Medulla oblongata (tissue), 1 donor: ENCODE data around the gene CFAP46.
"Not testable (repeated sequence)": the region's sequence is repeated elsewhere in the genome, so short reads cannot be mapped to it uniquely, and the experiment has no call there.

Experiments
- DNase-seq: peaks from one replicate; pipeline ENCODE4 v3.0.0-alpha.2; 2015; ENCODE audit errors: extremely low spot score

Gene CFAP46

DNA sequence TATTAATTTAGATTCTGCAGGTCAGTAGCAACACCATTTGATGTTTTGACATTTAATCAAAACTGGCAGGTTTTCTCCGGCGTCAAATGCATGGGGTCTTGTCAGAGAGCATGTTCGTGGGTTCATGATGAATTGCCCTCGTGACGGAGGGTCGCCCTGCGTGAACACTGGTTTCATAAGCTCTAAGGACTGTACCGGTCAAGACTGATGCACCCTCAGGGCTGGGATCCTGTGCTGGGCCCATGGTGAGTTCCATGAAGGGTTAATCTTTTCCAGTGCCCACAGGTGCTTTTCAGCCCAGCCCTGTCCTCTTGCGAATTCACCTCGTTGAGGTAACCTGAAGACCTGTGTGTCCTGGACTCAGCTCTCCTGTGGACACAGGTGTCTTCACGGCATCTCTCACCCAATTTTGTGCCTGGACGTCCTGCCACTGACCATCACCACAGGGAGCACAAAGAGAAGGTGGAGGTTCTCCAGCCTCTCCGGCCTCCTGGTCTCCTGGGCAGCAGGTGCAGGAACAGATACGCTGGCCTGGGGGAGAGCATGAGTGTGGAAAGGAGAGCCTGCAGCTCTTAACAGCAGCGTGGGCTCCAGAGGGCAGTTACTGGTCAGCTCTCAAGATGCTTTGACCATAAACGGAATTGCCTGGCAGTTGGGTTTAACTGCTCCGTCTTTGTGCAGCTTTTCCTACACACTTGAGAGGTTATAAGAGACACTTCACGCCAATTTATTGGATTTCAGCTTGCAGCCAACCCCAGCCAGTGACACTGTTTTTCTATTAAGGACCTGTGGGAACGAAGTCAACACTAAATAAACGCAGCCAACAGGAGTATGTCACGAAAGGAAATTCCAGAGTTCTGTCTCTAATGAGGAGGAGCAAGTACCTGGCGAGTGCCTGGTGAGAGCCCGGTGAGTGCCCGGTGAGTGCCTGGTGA, 37.4 kb upstream of the CFAP46 start:
- no peak for DNase-seq

GRCh38 chr10:132978542-132978941, 36.2 kb upstream of the CFAP46 start:
- no peak for DNase-seq

DNA sequence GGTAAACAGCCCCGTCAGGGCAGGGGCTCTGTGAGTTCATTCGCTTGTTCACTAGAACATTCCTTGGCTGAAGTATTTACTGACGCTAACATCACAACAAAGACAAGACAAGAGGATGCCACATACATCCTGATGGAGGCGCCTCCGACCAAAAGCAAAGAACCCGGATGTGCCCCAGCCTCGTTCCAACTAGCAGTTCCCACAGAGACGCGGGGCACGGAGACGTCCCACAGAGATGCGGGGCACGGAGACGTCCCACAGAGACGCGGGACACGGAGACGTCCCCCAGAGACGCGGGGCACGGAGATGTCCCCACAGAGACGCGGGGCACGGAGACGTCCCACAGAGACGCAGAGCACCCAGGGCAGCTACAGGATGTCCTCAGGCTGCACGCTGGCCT, 35.4 kb upstream of the CFAP46 start:
- no peak for DNase-seq

DNA sequence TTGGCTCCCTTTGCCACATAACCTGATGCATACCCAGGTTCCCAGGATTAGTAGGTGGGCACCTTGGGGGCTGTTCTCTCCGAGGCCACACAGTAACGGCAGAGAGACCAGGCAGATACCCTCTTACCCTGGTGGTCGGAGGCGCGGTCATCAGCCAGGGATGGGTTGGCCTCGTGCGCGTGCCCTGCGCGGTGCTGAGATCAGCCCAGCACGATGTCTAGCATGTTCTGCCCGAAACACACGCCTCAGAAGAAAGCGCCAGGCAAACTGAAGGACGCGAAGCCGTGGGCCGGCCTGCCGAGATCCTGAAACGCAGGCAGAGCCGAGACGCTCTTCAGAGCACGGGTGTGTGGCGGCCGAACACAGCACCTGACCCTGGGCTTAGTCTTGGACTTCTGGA, 34.7 kb upstream of the CFAP46 start:
- DNase-seq = no peak

- DNase-seq = no peak
Measured at GRCh38 chr10:132975831-132976682, 33.7 kb upstream of the CFAP46 start.

GRCh38 chr10:132974886-132975830, 32.8 kb upstream of the CFAP46 start:
- no peak for DNase-seq

DNA sequence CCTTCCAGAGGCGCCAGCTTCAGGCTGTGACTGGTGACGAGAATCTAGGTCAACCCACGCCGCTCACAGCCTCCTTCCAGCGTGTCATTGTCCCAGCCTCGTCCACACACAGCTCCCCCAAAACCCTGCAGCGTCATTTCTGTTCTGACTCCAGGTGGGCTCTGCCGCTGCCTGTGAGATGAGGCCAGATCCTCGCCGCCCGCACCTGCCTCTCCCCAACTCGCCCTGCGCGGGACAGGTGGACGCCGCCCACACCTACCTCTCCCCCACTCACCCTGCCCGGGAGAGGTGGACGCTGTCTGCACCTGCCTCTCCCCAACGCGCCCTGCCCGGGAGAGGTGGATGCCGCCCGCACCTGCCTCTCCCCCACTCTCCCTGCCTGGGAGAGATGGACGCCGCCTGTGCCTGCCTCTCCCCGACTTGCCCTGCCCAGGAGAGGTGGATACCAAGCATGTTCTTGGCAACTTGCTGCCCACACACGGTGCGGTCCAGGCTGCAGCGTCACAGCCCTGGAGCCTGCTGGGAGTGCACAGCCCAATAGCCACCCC, 32.0 kb upstream of the CFAP46 start:
- no peak for DNase-seq

- no peak for DNase-seq
Measured at GRCh38 chr10:132973903-132974241, 31.5 kb upstream of the CFAP46 start.

DNA sequence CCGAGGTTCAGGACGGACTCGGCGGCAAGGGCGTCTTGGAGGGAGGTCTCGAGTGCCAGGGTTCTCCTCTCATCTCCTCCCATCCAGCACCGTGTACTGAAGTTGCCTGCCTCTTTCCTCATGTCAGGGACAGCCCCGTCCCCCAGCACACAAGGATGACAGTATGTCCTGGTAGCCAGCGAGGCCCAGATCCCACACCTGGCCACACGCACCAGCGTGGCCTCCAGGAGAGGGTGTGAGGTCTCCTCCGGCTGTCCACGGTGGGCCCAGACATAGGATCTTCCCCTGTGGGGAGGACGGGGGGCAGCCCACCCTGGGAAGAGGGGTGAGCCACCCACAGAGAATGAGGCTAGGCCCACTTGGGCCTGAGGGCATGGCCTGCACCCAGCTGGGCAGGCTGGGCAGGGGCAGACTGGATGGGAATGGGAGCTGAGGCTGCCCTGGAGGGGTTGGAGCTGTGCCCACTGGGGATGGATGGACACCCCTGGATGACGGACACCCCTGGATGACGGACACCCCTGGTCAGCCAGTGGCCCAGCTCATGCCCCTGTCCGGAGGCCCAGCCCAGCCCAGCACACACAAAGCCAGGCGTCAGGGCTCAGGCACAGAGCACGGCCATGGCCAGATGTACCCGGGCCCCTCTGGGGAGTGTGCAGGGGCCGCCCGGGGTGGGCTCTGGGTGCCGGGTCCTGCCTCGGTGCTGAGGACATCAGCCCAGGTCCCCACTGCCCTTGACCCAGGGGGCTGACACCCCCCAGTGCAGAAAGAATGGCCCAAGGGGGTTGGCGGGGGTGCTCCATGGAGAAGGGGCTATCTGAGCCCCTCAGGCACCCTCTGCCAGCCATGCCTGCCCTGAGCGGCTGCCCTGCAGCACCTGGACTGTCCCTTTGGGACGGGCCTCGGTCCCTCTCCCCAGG, 30.9 kb upstream of the CFAP46 start:
- DNase-seq = no peak

GRCh38 chr10:132972149-132972985, 30.0 kb upstream of the CFAP46 start:
- DNase-seq = no peak

DNA sequence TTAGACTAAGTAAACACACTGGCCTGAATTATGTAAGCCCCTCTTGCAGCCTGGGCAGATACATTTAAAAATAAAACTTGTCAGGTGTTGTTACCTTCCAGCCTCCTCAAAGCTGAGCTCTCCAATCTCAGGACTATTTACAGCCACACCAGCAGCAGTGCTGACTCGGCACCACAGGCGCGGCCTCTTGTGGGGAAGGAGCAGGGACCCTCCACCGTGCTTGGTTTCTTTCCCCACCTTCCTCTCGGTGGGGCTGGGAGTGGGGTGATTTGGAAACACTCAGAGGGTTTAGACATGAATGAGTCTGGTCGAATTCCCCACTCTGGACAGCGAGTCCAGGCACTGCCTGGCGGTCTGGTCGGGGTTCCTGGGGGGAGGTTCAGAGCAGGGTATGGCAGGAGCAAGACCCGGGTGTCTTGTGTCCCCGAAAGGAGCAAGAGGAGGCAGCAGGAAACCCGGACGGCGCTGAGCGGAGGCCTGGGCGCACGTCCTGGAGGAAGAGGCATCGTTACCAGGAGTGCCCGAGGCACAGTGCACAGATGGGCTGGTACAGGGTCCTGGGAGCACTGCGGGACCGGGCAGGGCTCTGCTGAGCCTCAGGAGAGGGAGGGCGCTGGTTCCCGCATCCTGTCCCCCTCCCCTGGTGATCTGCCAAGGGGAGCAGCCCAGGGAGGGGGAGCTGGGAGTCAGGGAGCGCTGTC, 29.2 kb upstream of the CFAP46 start:
- DNase-seq = no peak

DNA sequence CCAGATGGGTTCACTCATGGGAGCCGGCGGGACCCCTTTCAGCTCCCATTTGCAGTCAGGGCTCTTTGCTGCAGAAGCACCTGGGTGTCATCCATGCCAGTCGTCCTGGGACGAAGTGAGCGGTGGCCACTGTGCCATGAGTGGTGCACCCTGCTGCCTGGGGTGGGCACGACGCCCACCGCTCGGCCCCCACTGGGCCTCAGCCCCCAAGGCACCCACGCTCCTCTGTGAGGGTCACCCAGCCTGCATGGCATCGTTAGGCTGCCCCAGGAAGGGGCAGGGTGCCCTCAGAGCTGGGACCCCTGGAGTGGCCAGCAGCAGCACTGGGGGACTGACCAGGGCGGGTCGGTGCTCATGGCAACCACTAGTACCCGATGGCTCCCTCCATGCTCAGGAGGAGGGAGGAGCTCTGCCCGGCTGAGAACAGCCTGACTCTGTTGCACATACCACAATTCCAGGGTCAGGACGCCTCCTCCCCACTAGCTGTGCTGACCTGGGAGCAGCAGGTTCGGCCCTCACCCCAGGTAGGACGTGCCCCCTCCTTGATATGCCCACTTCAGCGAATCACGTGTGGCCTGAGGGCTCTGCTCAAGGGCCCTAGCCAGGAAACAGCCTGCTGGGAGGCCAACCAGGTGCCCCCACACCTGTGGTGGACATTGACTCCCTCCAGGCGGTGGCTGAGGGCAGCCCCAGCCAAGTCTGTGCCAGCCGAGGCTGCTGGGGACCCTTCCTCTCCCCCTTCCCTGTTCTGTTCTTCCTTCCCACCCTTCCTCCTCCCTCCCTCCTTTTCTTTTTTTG, 28.5 kb upstream of the CFAP46 start:
- no peak for DNase-seq

DNA sequence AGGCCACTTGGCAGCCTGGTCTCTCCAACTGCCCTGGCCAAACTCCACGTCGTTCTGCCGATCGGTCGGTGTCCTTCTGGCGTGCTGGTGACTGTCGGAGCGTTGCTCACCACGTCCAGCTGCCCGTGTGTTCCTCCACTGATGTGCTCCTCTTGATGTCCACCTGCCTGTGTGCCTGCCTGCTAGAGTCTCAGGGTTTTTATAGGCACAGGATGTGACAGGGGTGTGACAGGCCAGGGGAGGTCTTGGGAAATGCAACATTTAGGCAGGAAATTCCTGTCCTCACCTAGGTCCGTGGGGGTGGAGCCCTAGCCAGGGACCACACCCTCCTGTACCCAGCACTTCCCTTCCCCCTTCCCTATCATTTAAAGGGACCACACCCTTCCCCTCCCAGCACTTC, 25.2 kb upstream of the CFAP46 start:
- DNase-seq = no peak

GRCh38 chr10:132965411-132966057, 23.2 kb upstream of the CFAP46 start:
- no peak for DNase-seq

GRCh38 chr10:132964707-132965410, 22.5 kb upstream of the CFAP46 start:
- DNase-seq = not testable (repeated sequence)

GRCh38 chr10:132964231-132964630, 21.9 kb upstream of the CFAP46 start:
- DNase-seq = no peak

DNA sequence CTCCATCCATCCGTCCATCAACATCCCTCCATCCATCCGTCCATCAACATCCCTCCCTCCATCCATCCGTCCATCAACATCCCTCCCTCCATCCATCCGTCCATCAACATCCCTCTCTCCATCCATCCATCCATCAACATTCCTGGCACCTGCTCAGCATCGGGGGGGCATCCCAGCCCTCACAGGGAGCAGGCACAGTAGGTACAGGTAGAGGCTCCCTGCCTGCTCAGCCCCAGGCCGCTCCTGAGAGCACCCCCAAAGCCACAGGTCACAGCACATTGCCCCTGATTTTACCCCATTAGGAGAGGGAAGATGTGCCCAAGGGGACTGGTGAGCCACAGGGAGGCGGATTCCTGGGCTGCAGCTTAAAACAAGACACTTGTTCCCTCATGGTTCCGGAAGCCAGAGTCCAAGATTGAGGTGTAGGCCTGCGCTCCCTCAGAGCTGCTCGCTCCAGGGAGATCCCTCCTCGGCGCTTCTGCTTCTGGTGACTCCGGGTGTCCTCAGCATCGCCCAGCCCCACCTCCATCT, 21.1 kb upstream of the CFAP46 start:
- no peak for DNase-seq
